Prostate gland (tissue), 2 donors: ENCODE data around the gene FRMD4A. TPM values are rescaled to one million over a fixed set of nuclear protein-coding genes. Genes with fewer than 3 reads are reported as not detected.

Source experiments
- DNase-seq: peaks from one replicate; pipeline ENCODE4 v3.0.0-alpha.2; 2019; ENCODE audit warnings: low spot score
- H3K27ac ChIP-seq, 2 donors: fragments of 200-600 bp; sonication (generic); 2 replicates each; pipeline ENCODE4 v1.5.1; 2017 to 2019
- H3K27me3 ChIP-seq: fragments of 200-600 bp; sonication (generic); replicated peaks from 2 replicates; pipeline ENCODE4 v1.5.1; 2019; ENCODE audit not compliant: insufficient read depth
- H3K36me3 ChIP-seq, 2 donors: fragments of 200-600 bp; sonication (generic); 1 replicate in 1 of 2; 2 replicates in 1 of 2; pipeline versions ENCODE4 v1.5.1 to v1.8.1; 2017 to 2019
- H3K4me1 ChIP-seq: fragments of 200-600 bp; sonication (generic); replicated peaks from 2 replicates; pipeline ENCODE4 v1.5.1; 2019
- H3K4me3 ChIP-seq, 2 donors: fragments of 200-600 bp; sonication (generic); 2 replicates each; pipeline ENCODE4 v1.5.1; 2017 to 2019
- H3K9me3 ChIP-seq: fragments of 200-600 bp; sonication (generic); 2 replicates; pipeline ENCODE4 v1.5.1; 2017
- POLR2A ChIP-seq: fragments of 450-650 bp; IDR thresholded peaks from one replicate; pipeline ENCODE4 v1.6.1; 2016; ENCODE audit warnings: antibody characterized with exemption, mild to moderate bottlenecking
- POLR2AphosphoS5 ChIP-seq: sonication (generic); formaldehyde crosslinking; IDR thresholded peaks from one replicate; pipeline ENCODE4 v1.6.1; 2017; ENCODE audit warnings: antibody characterized with exemption
- WGBS: methylation state at CpG from one replicate; pipeline ENCODE4 v1.1.5; 2018; 5-methylcytosine and 5-hydroxymethylcytosine counted together
- intact Hi-C: fragments of 100-400 bp; cut with DNase I; formaldehyde crosslinking; loops from one replicate; pipeline ENCODE4 v1.14.2; 2022
- total RNA-seq, 2 donors: library from RNA; depleted of rRNA; stranded (reverse); fragments of >200 nt; gene quantifications; one replicate each; pipeline ENCODE4 v1.1.0, GENCODE V29; 2016
- TF ChIP-seq, protein P1 (sequence below), 4 experiments: fragments of 200-600 bp in 2 of 4; fragments of 450-650 bp in 2 of 4; sonication (generic) in 2 of 4; IDR thresholded peaks; 1 replicate in 3 of 4; 2 replicates in 1 of 4; pipeline ENCODE4 v1.5.1; 2016 to 2019; ENCODE audit warnings: antibody characterized with exemption in 4 of 4, mild to moderate bottlenecking in 2 of 4, moderate library complexity in 2 of 4

Gene FRMD4A
- total RNA-seq, 2 donors from 2014 or later, result 38.0 to 53.2 TPM

DNA sequence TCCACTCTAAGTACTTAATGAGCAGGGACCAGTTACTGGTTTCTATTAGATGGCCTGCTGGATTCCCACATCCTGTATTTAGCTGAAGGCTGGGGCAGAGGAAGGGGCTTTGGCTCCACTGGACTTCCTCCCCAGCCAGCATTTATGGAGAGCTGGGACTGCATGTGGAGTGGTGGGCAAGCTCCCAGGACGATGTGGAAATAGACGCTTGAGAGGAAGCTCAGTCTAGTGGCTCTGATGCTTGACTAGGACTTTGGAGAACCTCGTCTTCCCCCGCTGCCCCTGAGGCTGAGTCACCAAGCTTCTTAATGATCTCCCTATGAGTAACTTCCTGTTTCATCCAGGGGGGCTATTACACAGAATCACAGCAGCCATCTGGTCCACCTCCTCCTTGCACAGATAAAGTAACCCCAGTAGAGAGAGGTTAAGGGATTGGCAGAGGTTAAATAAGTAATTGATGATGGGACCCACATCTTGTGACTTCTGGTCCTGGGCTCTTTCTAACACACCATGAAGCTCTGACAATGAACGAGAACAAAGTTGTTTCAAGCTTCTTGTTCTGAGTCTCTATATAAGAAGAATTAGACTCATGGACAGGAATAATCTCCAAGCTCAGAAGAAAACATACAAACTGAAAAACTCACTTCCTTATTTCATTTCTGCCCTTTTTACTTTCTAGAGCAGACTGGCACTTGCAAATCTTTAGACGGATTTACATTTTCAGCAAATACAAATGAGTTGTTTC is 617.7 kb downstream of the FRMD4A start:
- peaks cover 4% of the 10 kb centered on the region for H3K4me1 ChIP-seq

DNA sequence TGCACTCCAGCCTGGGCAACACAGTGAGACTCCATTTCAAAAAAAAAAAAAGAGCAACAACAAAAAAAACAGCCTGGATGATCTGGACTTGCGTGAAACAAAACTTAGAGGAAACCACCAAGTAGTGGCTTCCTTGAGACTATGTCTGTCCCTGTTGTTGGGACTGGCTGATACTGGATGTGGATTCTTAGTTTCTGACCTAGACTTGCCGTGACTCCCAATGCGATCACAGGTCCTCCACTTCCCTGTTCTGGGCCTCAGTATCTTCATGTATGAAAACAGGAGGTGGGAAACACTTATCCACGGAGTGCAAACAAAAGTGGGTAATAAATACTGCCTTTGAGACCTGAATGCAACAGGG is 618.3 kb downstream of the FRMD4A start:
- intact Hi-C loops, result no loop called here

More for the DNA sequence above, 617.7 kb downstream of the FRMD4A start:
- H3K4me3 ChIP-seq, result no peak overlapping the region
- 66% methylated on average over 6 of the region's 6 CpGs for WGBS
- H3K9me3 ChIP-seq, result no peaks in the 10 kb centered on the region
- intact Hi-C loops, result no loop called here
- no peaks in the 10 kb centered on the region for H3K27me3 ChIP-seq
- TF ChIP-seq POLR2A (no peak), POLR2AphosphoS5 (no peak)
- TF ChIP-seq, protein P1, sequence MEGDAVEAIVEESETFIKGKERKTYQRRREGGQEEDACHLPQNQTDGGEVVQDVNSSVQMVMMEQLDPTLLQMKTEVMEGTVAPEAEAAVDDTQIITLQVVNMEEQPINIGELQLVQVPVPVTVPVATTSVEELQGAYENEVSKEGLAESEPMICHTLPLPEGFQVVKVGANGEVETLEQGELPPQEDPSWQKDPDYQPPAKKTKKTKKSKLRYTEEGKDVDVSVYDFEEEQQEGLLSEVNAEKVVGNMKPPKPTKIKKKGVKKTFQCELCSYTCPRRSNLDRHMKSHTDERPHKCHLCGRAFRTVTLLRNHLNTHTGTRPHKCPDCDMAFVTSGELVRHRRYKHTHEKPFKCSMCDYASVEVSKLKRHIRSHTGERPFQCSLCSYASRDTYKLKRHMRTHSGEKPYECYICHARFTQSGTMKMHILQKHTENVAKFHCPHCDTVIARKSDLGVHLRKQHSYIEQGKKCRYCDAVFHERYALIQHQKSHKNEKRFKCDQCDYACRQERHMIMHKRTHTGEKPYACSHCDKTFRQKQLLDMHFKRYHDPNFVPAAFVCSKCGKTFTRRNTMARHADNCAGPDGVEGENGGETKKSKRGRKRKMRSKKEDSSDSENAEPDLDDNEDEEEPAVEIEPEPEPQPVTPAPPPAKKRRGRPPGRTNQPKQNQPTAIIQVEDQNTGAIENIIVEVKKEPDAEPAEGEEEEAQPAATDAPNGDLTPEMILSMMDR (IDR thresholded peaks at IDR 0.05), result no peak
- no peak for DNase-seq
- no peak overlapping the region for H3K27ac ChIP-seq
- H3K36me3 ChIP-seq, result no peaks in the 10 kb centered on the region

DNA sequence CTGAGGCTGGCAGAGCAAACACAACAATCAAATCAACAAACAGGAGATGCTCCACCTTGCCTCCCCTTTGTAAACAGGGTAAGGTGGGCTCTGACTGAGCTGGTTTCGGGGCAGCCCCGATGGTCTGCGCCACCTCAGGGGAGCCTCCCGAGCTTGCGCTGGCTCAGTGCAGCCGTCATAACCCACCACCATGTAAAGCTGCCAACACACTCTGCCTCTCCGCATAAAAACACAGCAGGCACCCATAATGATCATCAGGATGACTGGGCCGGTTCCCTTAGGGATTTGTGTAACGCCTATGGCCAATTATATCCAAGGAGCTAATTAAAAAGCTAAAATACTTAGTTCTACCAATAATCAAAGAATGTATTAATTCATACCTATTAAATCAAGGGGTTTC is 619.4 kb downstream of the FRMD4A start:
- Histone ChIP-seq H3K4me1 (peaks cover 5% of the 10 kb centered on the region), H3K27ac (no peak overlapping the region), H3K9me3 (no peaks in the 10 kb centered on the region), H3K36me3 (no peaks in the 10 kb centered on the region), H3K4me3 (no peak overlapping the region), H3K27me3 (no peaks in the 10 kb centered on the region)
- no peak for DNase-seq
- TF ChIP-seq POLR2AphosphoS5 (no peak), POLR2A (no peak)
- TF ChIP-seq, protein P1 (IDR thresholded peaks at IDR 0.05), result no peak
- 89% methylated on average over 9 of the region's 9 CpGs for whole genome bisulfite sequencing
- intact Hi-C loops, result no loop called here

More for the DNA sequence above, 618.3 kb downstream of the FRMD4A start:
- TF ChIP-seq POLR2AphosphoS5 (no peak), POLR2A (no peak)
- TF ChIP-seq, protein P1 (IDR thresholded peaks at IDR 0.05), result no peak
- Histone ChIP-seq H3K27ac (no peak overlapping the region), H3K27me3 (no peaks in the 10 kb centered on the region), H3K36me3 (no peaks in the 10 kb centered on the region), H3K4me1 (peaks cover 5% of the 10 kb centered on the region), H3K9me3 (no peaks in the 10 kb centered on the region), H3K4me3 (no peak overlapping the region)
- DNase-seq, result no peak
- WGBS, result 77% methylated on average over 4 of the region's 4 CpGs

DNA sequence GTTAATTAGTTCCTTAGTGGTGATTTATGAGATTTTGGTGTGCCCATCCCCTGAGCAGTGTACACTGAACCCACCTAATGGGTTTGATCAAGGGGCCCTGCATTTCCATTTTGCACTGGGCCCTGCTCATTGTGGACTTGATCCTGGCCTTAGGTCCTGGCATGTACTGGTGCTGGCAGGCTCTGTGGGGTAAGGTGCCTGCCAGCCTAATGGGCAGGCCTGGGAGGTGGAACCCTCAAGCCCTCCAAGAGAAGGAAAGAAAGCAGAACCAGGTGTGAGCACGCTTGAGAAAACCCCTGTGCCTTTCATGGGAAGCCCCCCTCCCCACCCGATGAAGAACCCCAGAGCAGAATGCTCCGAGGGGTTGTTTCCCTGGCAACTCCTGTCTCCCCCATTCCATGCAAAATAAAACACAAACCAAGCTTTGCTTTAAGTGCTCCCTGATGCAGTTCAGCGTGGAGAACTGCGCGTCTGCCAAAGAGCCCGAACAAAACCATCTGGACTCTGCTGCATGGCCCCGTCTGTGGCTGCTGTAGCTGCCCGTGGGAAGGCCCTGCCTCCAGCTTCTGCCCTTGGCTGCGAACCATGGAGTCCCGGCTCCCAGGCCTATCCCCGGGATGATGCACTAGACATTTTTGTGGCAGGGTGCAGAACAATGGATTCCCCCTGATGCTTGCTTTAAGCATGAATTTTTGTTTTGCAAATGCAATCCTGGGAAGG is 620.6 kb downstream of the FRMD4A start:
- H3K4me3 ChIP-seq, result no peak overlapping the region
- H3K9me3 ChIP-seq, result no peaks in the 10 kb centered on the region
- intact Hi-C loops, result no loop called here
- no peaks in the 10 kb centered on the region for H3K36me3 ChIP-seq
- H3K4me1 ChIP-seq, result peaks cover 5% of the 10 kb centered on the region
- H3K27ac ChIP-seq, result no peak overlapping the region
- WGBS, result 30% methylated on average over 12 of the region's 12 CpGs
- no peaks in the 10 kb centered on the region for H3K27me3 ChIP-seq
- TF ChIP-seq POLR2A (no peak), POLR2AphosphoS5 (no peak)
- TF ChIP-seq, protein P1 (IDR thresholded peaks at IDR 0.05), result no peak
- no peak for DNase-seq
